Mammary epithelial cell (primary cell): Measurements from ENCODE around the gene IGSF21.
A peak's percentile ranks its signal among the peaks of the same experiment; 100 is the strongest.

Source experiments
- EZH2 ChIP-seq: IDR thresholded peaks from 2 replicates; pipeline ENCODE4 v1.6.1; 2012; ENCODE audit warnings: low read length, inconsistent platforms, borderline replicate concordance
- TF ChIP-seq, protein P1 (sequence below), 2 donors: IDR thresholded peaks in 1 of 2; conservative IDR thresholded peaks in 1 of 2; 2 replicates each; pipeline ENCODE4 v1.5.1; 2011 to 2012; ENCODE audit warnings: inconsistent platforms in 2 of 2, low read length in 2 of 2, mild to moderate bottlenecking in 2 of 2, control low read depth in 1 of 2, low read depth in 1 of 2; ENCODE audit not compliant: insufficient read depth in 1 of 2; ENCODE audit errors: extremely low read depth in 1 of 2

DNA sequence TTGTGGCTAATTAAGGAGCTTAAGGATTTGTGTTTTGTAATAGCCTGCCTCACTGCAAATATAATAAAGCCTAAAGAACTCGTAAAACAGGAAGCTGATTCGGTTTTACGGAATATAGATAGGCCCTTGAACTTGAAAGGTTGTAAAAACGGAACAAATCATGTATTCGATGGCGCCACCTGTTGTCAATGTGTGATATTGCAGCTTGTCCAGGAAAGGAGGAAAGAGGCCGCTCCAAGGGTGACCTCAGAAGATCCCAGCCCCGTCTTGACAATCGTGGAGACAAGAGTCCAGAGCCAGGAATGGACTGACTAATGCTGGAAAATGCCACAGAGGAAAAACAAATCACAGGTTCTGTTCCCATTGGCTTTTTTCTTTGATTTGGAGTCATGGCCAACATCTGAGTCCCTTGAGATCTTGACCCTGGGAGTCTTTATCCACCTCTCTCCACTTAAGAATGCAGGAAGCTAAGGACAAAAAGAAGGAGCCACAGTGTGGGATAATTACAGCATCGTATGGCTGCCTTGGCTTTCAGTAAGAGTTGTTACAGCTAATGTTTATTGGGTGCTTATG, 7.0 kb upstream of the IGSF21 start:
- TF ChIP-seq, protein P1, sequence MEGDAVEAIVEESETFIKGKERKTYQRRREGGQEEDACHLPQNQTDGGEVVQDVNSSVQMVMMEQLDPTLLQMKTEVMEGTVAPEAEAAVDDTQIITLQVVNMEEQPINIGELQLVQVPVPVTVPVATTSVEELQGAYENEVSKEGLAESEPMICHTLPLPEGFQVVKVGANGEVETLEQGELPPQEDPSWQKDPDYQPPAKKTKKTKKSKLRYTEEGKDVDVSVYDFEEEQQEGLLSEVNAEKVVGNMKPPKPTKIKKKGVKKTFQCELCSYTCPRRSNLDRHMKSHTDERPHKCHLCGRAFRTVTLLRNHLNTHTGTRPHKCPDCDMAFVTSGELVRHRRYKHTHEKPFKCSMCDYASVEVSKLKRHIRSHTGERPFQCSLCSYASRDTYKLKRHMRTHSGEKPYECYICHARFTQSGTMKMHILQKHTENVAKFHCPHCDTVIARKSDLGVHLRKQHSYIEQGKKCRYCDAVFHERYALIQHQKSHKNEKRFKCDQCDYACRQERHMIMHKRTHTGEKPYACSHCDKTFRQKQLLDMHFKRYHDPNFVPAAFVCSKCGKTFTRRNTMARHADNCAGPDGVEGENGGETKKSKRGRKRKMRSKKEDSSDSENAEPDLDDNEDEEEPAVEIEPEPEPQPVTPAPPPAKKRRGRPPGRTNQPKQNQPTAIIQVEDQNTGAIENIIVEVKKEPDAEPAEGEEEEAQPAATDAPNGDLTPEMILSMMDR (conservative IDR thresholded peaks at IDR 0.05 in 1 of 2, IDR thresholded peaks at IDR 0.05 in 1 of 2; ENCODE audit: extremely low read depth in 1 of 2, insufficient read depth in 1 of 2, low read depth in 1 of 2, low read length in 2 of 2) = peak; percentile 68 to 75
- no peak for TF ChIP-seq EZH2
